ENCODE data around the gene KIFC1.

KIFC1 gene

DNA sequence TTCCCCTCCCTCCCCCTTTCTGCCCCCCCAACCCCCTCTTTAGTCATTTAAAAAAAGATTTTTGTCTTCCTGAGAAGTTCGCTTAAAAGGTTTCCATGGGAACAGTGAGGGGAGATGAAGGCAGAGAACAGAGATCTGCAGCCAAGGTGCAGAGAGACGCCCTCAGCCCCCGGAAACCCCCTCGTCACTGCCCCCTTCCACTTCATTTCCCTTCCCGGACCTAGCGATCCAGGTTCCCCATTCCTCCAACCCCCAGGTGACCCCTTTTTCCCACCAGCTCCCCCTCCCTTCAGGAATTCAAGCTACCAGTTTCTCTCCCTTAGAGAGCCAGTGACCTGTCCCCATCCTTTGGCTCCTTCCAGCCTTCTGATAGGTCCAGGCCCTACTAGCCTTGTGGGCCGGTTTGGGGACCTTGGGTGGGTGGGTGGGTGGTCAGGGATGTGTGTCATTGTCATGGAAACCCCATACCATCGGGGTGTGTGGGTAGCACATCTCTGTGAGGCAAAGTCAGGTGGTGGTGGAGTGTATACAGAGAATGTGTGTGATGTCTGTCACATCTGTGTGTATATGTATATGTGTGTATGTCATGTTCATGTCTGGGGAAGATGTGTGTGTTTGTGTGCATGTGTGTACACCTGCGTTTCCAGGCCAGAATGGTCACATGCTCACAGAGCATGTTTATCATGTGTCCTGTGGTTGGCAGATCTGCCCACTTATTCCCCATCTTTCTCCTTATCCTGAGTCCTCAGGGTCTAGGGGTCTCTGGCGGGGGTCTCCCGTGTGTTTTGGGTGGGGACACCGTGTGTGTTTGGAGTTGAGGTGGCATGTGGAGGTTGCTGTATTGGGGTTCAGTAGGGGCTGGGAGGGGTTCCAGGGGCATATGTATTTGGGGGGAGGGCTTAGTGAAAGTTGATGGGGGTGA, 35.2 kb downstream of the KIFC1 start:
- no peak for DNase-seq (ENCODE audit: low read depth, low spot score)

DNA sequence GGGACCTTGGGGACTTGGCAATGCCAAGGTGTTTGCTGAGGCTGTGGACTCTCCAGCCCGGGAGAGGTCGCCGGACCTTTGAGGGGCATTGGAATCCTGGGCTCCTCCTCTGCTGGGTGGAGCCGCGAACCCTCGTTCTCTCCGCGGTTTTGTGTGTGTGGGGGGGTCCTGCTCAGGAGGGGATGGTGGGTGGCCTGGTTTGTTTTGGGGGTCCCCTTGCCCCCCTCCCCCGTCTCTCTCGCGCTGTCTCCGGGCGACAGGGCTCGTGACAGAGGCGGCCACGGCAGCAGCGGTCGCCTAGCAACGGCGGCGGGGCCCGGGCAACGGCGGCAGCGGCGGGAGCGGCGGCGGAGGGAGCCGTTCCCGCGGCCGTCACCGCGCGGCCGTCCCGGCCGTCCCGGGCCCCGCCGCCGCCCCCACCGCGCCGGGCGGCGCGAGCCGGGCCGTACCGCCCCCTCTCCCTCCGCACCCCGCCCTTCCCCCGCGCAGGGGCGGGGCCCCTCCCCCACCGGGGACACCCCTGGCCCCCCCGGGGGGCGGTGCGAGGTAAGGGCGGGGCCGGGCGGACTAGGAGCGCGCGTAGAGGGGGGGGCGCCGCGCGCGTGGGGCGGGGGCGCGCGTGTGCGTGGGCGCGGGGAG, 36.1 kb downstream of the KIFC1 start:
- DNase-seq (ENCODE audit: low read depth, low spot score), result peak; percentile 24

DNA sequence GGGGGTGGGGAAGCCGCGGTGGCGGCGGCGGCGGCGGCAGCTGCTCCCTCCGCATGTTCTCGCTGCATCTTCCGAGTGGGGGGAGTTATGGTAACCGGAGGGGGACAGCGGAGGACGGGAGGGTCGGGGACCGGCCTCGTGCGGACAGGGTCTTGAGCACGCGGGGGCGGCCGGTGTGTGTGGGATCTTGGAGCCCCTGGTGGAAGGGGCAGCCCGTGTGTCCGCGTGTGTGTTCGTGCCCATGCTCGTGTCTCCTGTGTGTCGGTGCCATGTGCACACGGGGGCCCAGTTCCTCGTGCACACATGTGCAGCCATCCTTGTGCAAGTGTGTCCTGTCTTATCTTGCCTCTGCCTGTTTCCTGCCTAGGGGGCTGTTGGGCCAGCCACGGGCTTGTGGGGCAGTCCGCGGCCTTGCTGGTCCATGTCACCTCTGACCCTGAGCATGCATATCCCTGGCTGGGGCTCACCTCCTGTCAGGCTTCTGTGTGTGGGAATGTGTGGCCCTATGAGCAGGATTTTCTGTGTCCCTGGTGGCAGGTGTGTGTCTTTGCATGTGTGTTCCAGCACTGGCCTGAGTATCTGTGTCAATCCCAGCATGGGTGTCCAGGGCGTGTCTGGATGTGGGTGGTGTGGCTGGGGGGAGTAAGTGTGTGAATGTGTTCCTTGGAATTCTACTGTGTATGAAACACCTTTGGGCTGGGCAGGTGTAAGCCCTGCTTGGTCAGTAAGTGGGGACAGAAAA, 36.8 kb downstream of the KIFC1 start:
- DNase-seq (ENCODE audit: low read depth, low spot score), result peak; percentile 58

- no peak for DNase-seq (ENCODE audit: low read depth, low spot score)
Observed at GRCh38 chr6:33428966-33429749, 37.5 kb downstream of the KIFC1 start.

DNA sequence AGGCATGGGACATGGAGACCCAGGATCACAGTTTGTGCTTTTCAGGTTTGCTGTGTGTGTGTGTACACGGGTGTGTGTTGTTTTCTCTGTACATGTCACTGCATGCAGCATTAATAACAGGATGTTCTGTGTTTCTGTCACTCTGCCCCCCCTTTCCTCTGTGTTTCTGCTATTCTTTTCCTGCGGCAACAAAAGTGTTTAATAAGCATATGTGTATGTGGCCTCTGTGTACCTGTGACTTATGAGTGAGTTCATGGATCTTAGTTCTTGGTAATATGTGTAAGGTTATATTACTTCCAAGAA, 38.1 kb downstream of the KIFC1 start:
- no peak for DNase-seq (ENCODE audit: low read depth, low spot score)

- no peak for DNase-seq (ENCODE audit: low read depth, low spot score)
Observed at GRCh38 chr6:33430334-33430733, 38.7 kb downstream of the KIFC1 start.

DNA sequence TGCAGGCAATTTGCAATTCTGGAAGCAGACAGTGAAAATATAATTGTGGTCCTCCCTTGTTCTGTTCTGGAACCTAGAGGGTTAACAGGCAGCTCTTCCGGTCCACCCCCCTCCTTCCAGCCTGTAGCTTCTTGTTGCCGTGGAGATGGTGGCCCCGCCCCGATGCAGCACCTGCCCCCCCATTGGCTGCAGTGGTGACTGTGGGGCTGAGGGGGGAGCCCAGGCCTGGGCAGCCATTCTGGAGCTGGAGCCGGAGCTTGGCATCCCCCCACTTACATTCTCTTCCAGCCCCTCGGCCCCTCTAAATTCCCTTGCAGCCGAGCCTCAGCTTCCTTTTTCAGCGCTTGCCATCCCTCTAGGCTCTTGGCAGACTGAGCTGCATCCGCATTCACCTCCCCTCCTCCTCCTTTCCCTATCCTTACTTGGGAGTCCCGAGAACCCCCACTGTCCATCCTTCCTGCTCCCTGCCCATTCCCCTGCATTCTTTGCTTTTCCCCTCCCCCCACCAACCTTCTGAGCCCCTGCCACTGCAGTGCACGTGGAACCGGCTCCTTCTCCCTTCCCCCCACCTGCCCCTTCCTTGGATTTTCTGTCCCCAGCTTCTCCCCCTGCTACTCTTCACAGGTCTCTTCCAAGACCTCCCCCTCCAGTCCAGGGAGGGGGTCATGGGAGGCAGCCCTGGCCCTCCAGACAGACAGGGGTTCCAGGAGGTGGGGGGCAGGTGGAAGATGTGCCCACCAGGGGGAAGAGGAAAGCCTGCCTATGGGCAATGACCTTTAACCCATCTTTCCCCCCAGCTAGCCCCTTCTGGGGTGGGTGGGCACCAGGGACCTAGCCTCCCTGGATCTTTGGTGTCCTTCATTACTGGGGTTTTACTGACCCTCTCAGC, 39.6 kb downstream of the KIFC1 start:
- peak; percentile 84 for DNase-seq (ENCODE audit: low read depth, low spot score)

- no peak for DNase-seq (ENCODE audit: low read depth, low spot score)
Observed at GRCh38 chr6:33431880-33432541, 40.4 kb downstream of the KIFC1 start.

DNA sequence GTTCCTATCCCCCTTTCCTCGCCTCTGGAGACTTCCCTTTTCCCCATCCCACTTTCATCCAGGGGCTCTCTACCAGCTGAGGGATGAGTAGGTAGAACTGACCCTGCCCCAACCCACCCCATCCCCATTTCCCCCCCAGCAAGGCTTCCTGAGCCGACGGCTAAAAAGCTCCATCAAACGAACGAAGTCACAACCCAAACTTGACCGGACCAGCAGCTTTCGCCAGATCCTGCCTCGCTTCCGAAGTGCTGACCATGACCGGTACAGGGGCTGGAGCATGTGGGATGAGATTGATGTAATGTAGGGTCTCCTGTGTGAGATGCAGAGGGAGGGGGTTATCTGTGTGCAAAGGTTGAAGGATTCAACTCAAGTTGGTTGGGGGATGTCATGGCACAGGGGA, 40.9 kb downstream of the KIFC1 start:
- DNase-seq (ENCODE audit: low read depth, low spot score), result no peak

DNA sequence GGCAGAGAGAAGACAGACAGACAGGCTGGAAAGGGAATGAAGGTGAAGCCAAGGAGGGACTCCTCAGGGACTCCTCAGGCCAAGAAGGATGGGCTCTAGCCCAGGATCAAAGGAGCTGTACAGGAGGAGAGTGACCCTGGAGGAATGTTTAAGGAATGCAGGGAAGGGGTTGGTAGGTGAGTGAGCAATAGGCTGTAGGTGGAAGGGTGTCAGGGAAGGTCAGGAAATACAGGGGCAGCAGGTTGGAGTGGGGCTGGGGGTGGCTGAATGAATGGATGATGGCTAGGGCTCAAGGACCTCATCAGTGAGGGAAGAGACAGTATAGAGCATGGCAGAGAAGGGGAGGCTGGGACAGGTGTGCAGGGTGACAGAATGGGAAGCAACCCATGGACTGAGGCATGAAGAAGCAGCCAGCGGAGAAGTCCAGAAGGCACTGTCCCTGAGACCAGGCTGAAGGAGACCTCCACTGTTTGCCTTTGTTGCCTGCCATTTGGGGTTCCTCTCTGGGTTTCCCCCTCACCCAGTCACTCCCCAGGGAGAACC, 41.4 kb downstream of the KIFC1 start:
- peak; percentile 77 for DNase-seq (ENCODE audit: low read depth, low spot score)

DNA sequence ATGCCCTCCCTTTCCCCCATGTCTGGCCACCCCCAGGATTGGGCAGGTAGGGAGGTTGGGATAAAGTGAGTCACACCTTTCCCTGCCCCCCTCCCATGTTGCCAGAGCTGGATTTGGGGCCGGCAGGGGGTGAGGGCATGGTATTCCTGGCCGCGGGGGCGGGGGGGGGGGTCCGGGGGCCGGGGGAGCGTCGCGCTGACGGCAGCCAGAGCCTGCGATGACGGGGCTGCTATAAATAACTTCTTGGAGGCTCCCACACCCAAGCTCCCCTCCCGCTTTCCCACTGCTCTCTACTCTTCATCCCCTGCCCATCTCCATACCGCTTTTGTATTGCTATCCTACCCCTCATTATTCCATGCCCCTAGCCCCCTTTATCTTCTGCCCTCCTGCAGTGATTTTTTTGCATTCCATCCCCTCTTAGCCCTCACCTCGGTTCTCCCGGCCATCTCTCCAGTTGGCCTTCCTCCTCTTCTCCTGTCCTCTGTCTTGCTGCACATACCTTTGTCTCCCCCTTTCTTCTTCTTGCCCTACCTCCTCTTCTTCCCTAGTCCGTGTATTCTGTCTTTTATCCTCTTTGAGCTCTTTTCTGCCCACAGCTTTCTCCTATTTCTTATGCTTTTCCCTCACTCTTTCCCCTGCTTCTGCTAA, 42.0 kb downstream of the KIFC1 start:
- peak; percentile 27 for DNase-seq (ENCODE audit: low read depth, low spot score)

GRCh38 chr6:33434961-33435360, 43.3 kb downstream of the KIFC1 start:
- DNase-seq (ENCODE audit: low read depth, low spot score), result no peak

GRCh38 chr6:33437666-33438065, 46.0 kb downstream of the KIFC1 start:
- no peak for DNase-seq (ENCODE audit: low read depth, low spot score)

DNA sequence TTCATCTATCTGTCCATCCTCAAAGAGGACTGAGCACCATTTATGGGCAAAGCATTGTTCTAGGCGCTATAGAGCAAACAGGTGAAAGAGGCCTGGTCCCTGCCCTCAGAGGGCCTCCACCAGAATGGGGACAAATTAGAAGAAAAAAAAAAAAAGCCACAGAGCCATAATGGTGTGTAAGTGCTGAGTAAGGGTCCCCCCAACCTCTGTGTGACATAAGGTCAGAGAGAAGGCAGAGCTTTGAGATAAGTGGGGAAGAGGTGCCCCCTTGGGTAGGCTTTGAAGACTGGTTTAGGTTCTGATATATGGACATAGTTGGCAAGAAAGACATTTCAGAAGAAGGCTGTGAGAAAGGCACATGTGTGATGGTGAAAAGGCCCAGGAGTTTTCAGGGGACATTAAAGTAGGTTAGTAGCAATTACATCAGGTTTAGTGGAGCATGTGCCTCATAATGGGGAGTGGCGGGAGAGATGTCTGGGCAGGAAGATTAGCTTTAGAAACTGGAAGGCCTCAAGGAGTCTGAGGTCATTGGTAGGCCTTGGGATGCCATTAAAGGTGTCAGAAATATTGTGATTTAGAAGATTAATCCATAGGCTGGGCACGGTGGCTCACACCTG, 47.5 kb downstream of the KIFC1 start:
- no peak for DNase-seq (ENCODE audit: low read depth, low spot score)

DNA sequence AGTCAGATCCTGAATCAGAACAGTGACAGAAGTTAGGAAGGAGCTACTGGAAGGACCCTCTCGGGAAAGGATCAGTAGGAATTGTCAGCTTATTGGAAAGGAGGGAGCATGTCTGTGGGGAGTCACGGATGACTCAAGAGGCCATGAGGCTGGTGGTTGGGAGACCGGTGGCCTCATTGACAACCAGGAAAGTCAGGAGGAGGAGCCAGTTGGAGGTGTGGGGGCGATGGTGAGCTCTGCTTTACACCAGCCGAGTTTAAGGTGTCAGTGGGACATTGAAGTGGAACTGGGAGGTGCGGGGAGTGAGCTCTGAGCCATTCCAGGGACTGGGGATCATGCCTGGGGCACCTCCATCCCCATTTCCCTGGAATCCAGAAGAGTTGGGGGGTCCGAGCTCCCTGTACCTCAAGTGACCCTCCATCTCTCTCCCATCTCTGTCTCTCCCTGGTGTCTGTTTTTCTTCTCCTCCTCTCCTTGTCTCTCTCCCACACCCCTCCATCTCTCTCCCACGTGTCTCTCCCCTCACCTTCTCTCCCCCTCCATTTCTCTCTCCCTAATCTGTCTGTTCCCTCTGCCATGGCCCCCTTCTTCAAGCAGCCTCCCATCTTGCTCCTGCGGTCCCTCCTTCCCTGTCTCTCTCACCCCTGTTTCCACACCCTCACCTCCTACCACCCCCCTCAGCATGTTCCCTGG, 48.5 kb downstream of the KIFC1 start:
- no peak for DNase-seq (ENCODE audit: low read depth, low spot score)

- no peak for DNase-seq (ENCODE audit: low read depth, low spot score)
Observed at GRCh38 chr6:33440649-33441309, 49.2 kb downstream of the KIFC1 start.

- no peak for DNase-seq (ENCODE audit: low read depth, low spot score)
Observed at GRCh38 chr6:33441457-33441856, 49.8 kb downstream of the KIFC1 start.

DNA sequence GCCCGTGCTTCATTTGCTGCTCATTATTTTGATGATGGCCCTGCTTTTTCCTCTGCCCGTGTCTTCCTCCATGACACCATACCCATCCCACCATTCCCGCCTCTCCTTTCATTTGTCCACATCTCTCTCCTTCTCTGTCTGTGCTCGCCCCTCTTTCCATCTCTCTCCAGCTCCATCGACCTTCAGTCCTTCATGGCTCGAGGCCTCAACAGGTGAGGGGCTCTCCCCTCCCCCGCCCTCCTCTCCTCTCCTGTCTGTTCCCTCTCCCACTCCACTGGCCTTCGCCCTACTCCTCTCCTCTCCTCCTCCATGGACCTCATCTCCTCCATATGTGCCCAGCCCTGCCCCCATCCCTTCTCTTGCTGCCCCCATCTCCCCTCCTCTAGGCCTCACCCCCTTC, 50.7 kb downstream of the KIFC1 start:
- DNase-seq (ENCODE audit: low read depth, low spot score), result no peak

Data from ELF-1 (cell line).